B cell (primary cell): ENCODE data around the gene PDLIM4.

Source experiments
- EZH2 ChIP-seq: IDR thresholded peaks from 2 replicates; pipeline ENCODE4 v1.6.1; 2012; ENCODE audit warnings: borderline replicate concordance, low read depth, mild to moderate bottlenecking, moderate library complexity, low read length; ENCODE audit not compliant: insufficient read depth, poor library complexity, severe bottlenecking
- TF ChIP-seq, protein P1 (sequence below): fragments of 200-600 bp; IDR thresholded peaks from one replicate; pipeline ENCODE4 v1.8.0; 2022; ENCODE audit warnings: antibody characterized with exemption, mild to moderate bottlenecking

DNA sequence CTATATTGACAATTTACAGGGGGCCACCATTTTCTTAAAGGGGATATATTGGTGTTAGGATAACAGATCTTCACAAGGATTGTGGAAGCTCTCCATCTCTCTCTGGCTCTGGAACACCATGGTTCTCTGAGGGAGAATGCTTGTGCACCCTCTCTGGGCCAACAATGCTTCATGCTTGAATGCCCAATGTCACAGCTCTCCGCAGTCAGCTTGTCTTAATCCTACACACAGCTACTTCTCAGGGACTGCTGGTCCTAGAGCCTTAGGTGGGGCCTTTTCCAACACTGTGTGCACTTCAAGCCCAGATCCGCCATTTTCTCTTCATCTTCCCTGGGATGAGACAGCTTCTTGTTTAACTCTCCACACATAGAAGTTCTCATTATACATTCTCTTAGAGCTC is 6.9 kb upstream of the PDLIM4 start:
- TF ChIP-seq, protein P1, sequence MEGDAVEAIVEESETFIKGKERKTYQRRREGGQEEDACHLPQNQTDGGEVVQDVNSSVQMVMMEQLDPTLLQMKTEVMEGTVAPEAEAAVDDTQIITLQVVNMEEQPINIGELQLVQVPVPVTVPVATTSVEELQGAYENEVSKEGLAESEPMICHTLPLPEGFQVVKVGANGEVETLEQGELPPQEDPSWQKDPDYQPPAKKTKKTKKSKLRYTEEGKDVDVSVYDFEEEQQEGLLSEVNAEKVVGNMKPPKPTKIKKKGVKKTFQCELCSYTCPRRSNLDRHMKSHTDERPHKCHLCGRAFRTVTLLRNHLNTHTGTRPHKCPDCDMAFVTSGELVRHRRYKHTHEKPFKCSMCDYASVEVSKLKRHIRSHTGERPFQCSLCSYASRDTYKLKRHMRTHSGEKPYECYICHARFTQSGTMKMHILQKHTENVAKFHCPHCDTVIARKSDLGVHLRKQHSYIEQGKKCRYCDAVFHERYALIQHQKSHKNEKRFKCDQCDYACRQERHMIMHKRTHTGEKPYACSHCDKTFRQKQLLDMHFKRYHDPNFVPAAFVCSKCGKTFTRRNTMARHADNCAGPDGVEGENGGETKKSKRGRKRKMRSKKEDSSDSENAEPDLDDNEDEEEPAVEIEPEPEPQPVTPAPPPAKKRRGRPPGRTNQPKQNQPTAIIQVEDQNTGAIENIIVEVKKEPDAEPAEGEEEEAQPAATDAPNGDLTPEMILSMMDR: no peak
- no peak for TF ChIP-seq EZH2
